Left renal cortex interstitium (tissue), 4 donors: ENCODE data around the gene CLK2. TPM values are rescaled to one million over a fixed set of nuclear protein-coding genes. Genes with fewer than 3 reads are reported as not detected.
A peak's percentile ranks its signal among the peaks of the same experiment; 100 is the strongest.
"Not testable (repeated sequence)": the region's sequence is repeated elsewhere in the genome, so short reads cannot be mapped to it uniquely, and the experiment has no call there.

Experiments
- DNase-seq, 4 donors: peaks; one replicate each; pipeline ENCODE4 v3.0.0-alpha.2; 2013; ENCODE audit warnings: low read depth in 4 of 4, low spot score in 2 of 4, missing footprints in 1 of 4
- polyA plus RNA-seq, 4 donors: library from polyadenylated mRNA; unstranded; fragments of 120-200 nt; gene quantifications; one replicate each; pipeline ENCODE4 v1.2.1, GENCODE V29; 2013; ENCODE audit not compliant: insufficient read length in 4 of 4

CLK2 gene
- polyA plus RNA-seq, 4 donors, result 63.7 to 96.6 (median 80.8) TPM

DNA sequence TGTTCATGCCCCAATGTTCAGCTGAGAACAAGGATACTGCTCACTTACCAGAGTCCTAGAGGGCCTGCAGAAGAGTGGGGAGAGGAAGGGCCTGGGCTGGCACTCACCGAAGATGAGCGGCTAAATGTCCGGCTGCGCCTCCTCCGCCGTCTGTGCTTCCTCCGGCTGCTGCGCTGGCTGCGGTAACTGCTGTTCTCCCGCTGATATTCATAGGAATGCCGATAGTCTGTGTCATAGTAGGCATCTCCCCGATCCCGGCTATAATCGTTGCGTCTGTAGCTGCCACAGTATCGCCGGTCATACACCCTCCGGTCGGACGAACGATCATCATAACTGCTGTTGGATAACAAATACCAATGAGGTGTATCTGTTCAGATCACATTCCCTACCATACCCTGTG lies 3.9 kb downstream of the CLK2 start:
- no peak for DNase-seq

- no peak for DNase-seq
Observed at GRCh38 chr1:155268630-155269029, 4.7 kb downstream of the CLK2 start.

DNA sequence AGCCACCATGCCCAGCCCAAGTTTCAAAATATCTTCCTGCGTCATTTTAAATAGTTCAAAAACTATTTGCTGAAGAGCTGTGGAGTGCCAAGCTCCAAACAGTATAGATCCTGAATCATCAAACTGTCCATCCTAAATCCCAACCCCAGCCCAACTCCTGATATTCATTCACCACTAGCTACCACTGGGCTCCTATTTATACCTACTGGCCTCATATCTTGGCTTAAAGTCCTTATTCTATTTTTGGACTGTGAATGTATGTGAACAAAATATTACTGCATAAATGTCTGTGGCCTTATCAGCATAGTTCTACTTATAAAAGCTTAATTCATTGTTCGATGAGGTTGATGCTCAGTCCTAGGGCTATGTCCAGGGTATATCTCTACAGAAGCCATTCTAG lies 5.9 kb downstream of the CLK2 start:
- no peak for DNase-seq

- DNase-seq, result no peak
Observed at GRCh38 chr1:155266553-155266952, 6.8 kb downstream of the CLK2 start.

DNA sequence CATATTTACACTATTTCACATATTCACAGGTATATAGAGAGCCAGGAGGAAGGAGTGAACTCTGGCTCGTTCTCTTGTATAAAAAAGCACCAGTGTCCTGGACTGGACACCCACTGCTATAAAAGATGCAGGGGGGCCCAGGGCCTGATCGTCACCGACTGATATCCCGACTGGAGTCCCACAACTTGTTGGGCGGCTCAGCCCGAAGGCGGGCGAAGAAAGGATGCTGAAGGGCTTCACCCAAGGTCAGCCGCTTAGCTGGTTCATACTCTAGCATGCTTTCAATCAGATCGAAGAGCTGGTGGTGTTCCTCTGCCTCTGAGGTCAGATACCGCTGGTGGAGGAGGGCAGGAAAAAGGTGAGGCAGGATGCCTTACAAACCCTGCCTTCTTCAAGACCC lies 10.2 kb downstream of the CLK2 start:
- DNase-seq, result no peak

GRCh38 chr1:155261852-155262673 lies 11.2 kb downstream of the CLK2 start, which contains the start of gene SCAMP3:
Gene SCAMP3, minus strand, starts transcription at chr1:155262360. Its CDS starts 209 bp downstream, at chr1:155262151.
- DNase-seq, result peak in 3 of 4 donors; percentile 88 to 98 (median 88)

DNA sequence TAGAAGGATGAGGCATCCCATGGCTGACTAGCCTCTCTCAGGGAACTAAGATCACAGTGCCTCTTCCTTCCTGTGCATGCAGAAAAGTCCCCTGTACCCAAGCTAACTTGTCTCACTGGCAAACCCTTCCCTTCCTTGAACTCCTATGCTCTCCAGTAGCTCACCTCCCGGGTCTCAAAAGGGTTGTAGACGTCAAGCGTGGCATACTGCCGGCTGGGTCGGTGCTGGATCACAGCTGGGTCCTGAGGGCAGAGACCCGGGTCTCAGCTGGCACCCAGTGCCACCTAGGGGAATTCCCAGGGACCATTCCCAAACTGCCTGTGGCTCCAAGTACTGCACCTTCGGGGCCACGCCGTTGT lies 11.8 kb downstream of the CLK2 start:
- no peak for DNase-seq

- no peak for DNase-seq
Observed at GRCh38 chr1:155260276-155260675, 13.0 kb downstream of the CLK2 start.

GRCh38 chr1:155256058-155256852 lies 17.0 kb downstream of the CLK2 start:
- DNase-seq, result no peak

- peak in 2 of 4 donors; percentile 82 to 85 for DNase-seq
Observed at GRCh38 chr1:155255243-155256007, 17.9 kb downstream of the CLK2 start, which contains the start of gene ENTREP3. Gene ENTREP3, minus strand, starts transcription at chr1:155255483. Its CDS starts 606 bp downstream, at chr1:155254877.

DNA sequence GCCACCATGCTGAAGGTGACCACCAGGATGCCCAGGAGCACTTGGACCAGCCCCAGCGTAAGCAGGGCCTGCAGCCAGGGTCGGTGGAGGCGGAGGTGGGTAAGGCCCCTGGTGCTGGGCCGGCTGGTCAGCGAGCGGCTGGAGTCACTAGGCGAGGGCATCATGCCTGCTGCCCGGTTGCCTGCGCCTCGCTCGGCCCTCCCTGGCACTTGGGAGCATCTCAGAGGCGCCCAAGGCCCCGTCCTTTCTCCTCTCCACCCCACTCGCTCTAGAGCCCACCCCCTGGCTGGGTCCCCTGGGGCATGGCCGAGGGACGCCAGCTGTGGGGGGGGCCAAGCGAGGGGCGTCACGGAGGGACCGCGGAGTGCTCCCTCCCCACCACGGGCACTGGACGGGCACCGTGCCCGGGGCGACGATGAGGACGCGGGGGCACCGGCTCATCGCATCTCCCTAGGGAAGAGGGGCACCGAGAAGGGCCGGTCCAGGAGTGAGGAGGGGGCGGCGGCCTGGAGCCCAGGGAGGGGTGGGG lies 18.5 kb downstream of the CLK2 start:
- no peak for DNase-seq

DNA sequence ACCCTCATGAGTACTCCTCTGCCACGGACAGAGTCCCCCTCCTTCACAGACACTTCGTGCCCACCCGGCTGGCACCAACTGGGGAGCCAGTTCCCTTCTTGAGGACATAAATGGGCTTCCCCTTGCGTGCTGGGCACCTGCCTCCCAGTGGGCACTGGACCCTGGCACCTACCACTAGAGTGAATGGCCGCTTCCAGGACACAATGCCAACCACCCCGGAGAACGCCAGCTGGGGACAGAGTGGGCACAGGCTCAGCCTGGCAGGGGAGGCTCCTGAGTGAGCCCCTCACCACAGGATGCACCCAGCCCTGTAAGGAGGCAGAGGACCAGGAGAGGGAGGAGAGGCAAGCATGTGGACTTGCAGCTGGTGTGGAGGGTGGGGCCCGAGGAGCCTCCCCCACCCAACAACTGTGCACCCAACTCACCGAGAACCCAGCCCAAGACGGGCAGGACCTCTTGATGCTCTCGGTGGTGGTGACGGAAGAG lies 19.0 kb downstream of the CLK2 start:
- DNase-seq, result no peak

DNA sequence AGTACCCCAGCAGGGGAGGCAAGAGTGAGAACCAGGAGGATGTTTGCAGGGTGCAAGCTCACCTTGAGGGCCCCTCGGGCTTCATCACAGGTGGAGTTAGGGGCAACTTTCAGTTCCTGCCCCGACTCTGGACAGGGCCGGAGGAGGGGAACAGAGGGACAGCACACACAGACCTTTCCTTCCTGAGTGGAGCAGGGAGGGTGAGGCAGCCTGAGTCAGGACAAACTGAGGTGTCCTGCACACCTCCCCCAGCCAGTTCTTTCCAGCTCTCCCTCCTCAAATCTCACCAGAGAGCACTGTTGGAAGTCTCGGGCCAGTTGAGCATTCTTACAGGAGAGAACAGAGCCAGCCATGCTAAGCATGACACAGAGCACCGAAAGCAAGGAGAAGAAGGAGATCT lies 19.5 kb downstream of the CLK2 start:
- no peak for DNase-seq

DNA sequence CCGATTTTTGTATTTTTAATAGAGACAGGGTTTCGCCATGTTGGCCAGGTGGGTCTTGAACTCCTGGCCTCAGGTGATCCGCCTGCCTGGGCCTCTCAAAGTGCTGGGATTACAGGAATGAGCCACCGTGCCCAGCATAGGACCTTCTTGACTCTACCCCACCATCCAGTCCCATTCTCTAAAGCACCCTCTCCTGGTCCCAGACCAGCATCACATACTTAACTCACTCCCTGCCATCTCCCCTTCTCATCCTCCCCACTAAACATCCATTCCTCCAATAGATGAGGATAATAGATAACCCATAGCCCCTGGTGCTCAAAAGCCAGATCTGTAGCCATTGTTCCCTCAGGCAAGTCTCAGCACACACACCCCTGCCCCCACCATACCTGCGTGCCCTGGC lies 20.1 kb downstream of the CLK2 start:
- no peak for DNase-seq

GRCh38 chr1:155251566-155251965 lies 21.7 kb downstream of the CLK2 start:
- DNase-seq, result no peak

DNA sequence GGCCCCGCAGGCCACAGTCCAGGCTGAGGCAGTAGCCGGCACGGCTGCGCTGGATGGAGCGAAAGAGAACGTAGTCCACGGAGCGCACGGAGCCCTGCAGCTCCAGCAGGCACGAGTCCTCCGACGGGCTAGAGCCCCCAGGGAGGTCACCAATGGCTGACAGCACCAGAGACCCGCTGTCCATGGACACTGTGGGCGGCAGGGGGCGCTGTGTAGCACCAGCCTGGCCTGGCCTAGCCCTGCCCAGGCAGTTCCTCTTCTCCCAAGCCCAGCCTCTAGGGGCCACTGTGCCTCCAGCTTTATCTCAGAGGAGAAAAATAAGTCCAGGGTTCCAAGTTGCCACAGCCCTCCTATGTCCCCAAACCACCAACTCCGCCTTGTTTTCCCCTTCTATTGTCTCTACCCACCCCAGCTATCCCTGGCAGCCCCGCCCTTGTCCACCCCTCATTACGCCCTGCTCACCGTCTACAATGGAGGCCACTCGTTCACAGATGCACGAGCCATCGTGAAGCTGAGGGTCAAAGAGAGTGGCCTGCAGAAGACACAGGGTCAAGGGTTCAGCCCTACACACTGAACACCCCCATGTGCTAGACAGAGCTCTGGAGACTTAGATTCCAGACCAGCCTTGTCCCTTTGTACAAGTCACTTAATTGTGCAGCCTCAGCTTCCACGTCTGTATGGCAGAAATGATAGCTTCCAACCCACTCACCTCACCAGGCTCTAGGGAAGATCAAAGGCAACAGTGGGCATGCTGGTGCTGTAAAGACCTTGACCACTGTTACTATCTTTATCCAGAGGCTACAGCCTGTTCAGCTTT lies 22.5 kb downstream of the CLK2 start:
- peak in 2 of 4 donors; percentile 83 to 91 for DNase-seq

- no peak for DNase-seq
Observed at GRCh38 chr1:155250246-155250632, 23.1 kb downstream of the CLK2 start.

DNA sequence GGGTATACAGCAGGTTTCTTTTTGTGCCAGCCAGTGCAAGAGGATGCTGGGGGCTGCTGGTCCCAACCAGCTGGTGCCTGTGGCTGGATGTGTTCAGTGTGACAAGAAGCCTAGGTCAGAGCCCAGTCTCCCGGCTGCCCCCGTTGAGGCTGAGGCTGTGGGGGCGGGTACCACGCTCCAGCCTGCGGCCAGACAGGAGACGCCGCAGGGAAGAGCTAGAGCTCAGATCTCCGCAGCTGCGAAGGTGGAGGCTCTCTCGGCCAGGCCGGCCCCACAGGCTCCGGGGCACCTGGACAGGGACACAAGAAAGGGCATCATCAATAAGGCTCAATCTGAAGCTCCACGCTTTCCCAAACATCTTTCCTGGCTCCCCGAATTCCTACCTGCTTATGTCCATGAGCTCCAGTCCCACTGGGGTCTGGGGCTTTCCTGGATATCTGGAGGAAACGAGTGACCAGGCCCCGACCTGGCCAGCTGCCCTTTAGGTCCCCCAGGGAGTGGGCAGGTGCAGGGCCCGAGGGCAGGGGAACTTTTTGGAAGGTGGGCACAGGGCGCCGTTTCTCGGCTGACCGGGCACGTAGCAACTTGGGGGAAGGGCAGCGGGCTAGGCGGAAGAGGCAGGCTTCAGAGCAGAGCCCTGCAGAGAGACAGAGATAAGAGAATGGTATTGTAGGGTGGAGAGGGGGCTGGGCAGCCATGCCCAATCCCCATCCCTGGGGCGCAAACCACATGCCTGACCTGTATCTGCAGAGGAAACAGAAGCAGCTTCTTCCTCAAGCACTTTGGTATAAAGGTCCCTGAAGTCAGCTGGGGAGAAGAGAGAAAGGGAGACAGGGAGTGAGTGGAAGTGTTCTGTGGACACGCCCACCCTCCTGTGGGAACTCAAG lies 25.4 kb downstream of the CLK2 start:
- DNase-seq, result no peak

GRCh38 chr1:155246796-155247195 lies 26.5 kb downstream of the CLK2 start:
- not testable (repeated sequence) for DNase-seq
